Stomach (tissue), 4 donors: ENCODE measurements around the gene FGR.

Experiments used
- CTCF ChIP-seq, 7 experiments: fragments of 450-650 bp in 4 of 7; fragments of 200-600 bp in 3 of 7; sonication (generic) in 3 of 7; IDR thresholded peaks; one replicate each; pipeline ENCODE4 v1.5.1; 2016 to 2019; ENCODE audit warnings: antibody characterized with exemption in 7 of 7, control low read depth in 2 of 7, mild to moderate bottlenecking in 1 of 7
- EP300 ChIP-seq: sonication (generic); formaldehyde crosslinking; IDR thresholded peaks from one replicate; pipeline ENCODE4 v1.6.1; 2017; ENCODE audit warnings: antibody characterized with exemption
- POLR2A ChIP-seq, 4 donors: fragments of 450-650 bp; IDR thresholded peaks; one replicate each; pipeline ENCODE4 v1.6.1; 2016; ENCODE audit warnings: antibody characterized with exemption in 4 of 4, control low read depth in 2 of 4, mild to moderate bottlenecking in 1 of 4, moderate library complexity in 1 of 4
- POLR2AphosphoS5 ChIP-seq, 3 donors: sonication (generic); formaldehyde crosslinking; IDR thresholded peaks; one replicate each; pipeline ENCODE4 v1.6.1; 2016; ENCODE audit warnings: antibody characterized with exemption in 3 of 3

GRCh38 chr1:27596986-27597385 is 38.0 kb downstream of the FGR start:
- TF ChIP-seq CTCF (IDR thresholded peaks at IDR 0.05): no peak
- no peak for TF ChIP-seq POLR2A (IDR thresholded peaks at IDR 0.05)
- no peak for TF ChIP-seq EP300
- no peak for TF ChIP-seq POLR2AphosphoS5 (IDR thresholded peaks at IDR 0.05)
